Dendritic cell treated with granulocyte-macrophage colony-stimulating factor and Interleukin-4, amounts not matched to agents 40 ng/mL and 50 ng/mL, for 4 days (primary cell): Measurements from ENCODE around the gene TSEN2.

Experiments
- H3K27ac Mint-ChIP-seq: one replicate; pipeline ENCODE4 v1.8.0; 2022; ENCODE audit warnings: mild to moderate bottlenecking, mixed read lengths
- H3K27me3 Mint-ChIP-seq: one replicate; pipeline ENCODE4 v1.8.0; 2022; ENCODE audit warnings: mild to moderate bottlenecking, mixed read lengths
- H3K36me3 Mint-ChIP-seq: one replicate; pipeline ENCODE4 v1.8.0; 2022; ENCODE audit warnings: low read depth, mixed read lengths
- H3K4me1 Mint-ChIP-seq: one replicate; pipeline ENCODE4 v1.8.0; 2022; ENCODE audit warnings: low read depth, mixed read lengths
- H3K4me3 Mint-ChIP-seq: one replicate; pipeline ENCODE4 v1.8.0; 2022; ENCODE audit warnings: mild to moderate bottlenecking, moderate library complexity, mixed read lengths
- H3K9me3 Mint-ChIP-seq: one replicate; pipeline ENCODE4 v1.8.0; 2022; ENCODE audit warnings: mixed read lengths
- intact Hi-C: fragments of 100-400 bp; cut with micrococcal nuclease; formaldehyde crosslinking; loops from one replicate; pipeline ENCODE4 v1.15.0; 2022

TSEN2 gene

GRCh38 chr3:12487786-12488185, 3.5 kb downstream of the TSEN2 start:
- H3K27ac Mint-ChIP-seq, result no peak overlapping the region
- H3K9me3 Mint-ChIP-seq, result no peaks in the 10 kb centered on the region
- H3K4me3 Mint-ChIP-seq, result no peak overlapping the region
- intact Hi-C loops, result no loop called here
- H3K36me3 Mint-ChIP-seq, result peaks cover 31% of the 10 kb centered on the region
- H3K27me3 Mint-ChIP-seq, result no peaks in the 10 kb centered on the region
- peaks cover 53% of the 10 kb centered on the region for H3K4me1 Mint-ChIP-seq

- H3K27me3 Mint-ChIP-seq, result no peaks in the 10 kb centered on the region
- no peaks in the 10 kb centered on the region for H3K9me3 Mint-ChIP-seq
- intact Hi-C loops, result no loop called here
- H3K4me1 Mint-ChIP-seq, result peaks cover 40% of the 10 kb centered on the region
- H3K36me3 Mint-ChIP-seq, result peaks cover 43% of the 10 kb centered on the region
- H3K4me3 Mint-ChIP-seq, result no peak overlapping the region
- no peak overlapping the region for H3K27ac Mint-ChIP-seq
These were observed 5.1 kb downstream of the TSEN2 start for GRCh38 chr3:12489368-12489767.

DNA sequence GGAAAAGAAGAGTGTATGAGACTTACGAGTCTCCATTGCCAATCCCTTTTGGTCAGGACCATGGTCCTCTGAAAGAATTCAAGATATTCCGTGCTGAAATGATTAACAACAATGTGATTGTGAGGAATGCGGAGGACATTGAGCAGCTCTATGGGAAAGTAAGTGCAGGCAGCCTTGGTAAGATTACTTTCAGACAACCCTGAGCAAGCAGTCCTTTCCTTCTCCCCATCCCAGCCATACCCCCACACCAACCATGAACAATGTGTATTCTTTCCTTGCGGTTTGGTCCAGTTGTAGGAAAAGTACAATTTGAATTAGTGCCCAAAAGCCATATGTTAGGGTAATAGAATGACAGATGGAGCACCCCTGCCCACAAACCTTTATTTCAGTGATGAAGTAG, 5.6 kb downstream of the TSEN2 start:
- Mint-ChIP-seq H3K4me3 (no peak overlapping the region), H3K4me1 (peaks cover 36% of the 10 kb centered on the region), H3K27ac (no peak overlapping the region), H3K27me3 (no peaks in the 10 kb centered on the region), H3K36me3 (peaks cover 42% of the 10 kb centered on the region), H3K9me3 (no peaks in the 10 kb centered on the region)
- intact Hi-C loops, result no loop called here

DNA sequence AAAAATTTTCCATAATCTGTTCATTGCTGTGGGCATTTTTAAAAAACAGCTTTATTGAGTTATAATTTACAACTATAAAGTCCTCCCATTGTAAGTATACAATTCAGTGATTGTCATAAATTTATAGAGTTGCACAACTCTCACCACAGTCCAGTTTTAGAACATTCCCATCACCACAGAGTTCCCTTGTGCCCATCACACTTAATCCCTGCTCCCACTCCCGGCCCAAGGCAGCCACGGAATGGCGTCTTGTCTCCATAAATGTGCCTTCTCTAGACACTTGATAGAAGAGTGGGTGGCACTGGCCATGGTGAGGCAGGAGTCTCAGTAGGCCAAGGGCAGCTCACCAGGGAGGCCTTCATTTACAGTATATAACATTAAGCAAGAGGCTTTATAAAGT, 6.3 kb downstream of the TSEN2 start:
- Mint-ChIP-seq H3K9me3 (no peaks in the 10 kb centered on the region), H3K4me1 (peaks cover 29% of the 10 kb centered on the region), H3K4me3 (no peak overlapping the region), H3K36me3 (peaks cover 41% of the 10 kb centered on the region), H3K27ac (no peak overlapping the region), H3K27me3 (no peaks in the 10 kb centered on the region)
- intact Hi-C loops, result no loop called here

GRCh38 chr3:12495749-12496452, 11.6 kb downstream of the TSEN2 start:
- Mint-ChIP-seq H3K27ac (no peak overlapping the region), H3K9me3 (no peaks in the 10 kb centered on the region), H3K4me3 (no peak overlapping the region), H3K27me3 (no peaks in the 10 kb centered on the region), H3K4me1 (no peaks in the 10 kb centered on the region), H3K36me3 (peaks cover 70% of the 10 kb centered on the region)
- intact Hi-C loops, result no loop called here

DNA sequence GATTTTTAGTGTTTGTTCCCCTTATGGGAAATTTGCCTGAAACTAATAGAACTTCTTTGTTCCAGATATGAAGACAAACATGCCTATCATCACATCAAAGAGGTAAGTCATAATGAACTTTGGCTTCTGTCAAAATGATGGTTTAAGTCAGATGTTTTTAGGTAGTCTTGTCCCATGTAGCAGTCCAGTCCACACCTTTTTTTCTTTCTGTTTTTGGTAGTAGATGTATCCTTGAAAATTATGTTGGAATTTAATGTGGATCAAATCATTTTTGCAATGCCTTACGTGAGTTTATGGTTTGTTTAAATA, 12.1 kb downstream of the TSEN2 start:
- intact Hi-C loops, result no loop called here
- Mint-ChIP-seq H3K9me3 (no peaks in the 10 kb centered on the region), H3K27me3 (no peaks in the 10 kb centered on the region), H3K4me1 (no peaks in the 10 kb centered on the region), H3K27ac (no peak overlapping the region), H3K36me3 (peaks cover 65% of the 10 kb centered on the region), H3K4me3 (no peak overlapping the region)

- intact Hi-C loops, result no loop called here
- Mint-ChIP-seq H3K36me3 (peaks cover 58% of the 10 kb centered on the region), H3K4me3 (no peak overlapping the region), H3K27ac (no peak overlapping the region), H3K4me1 (peaks cover 10% of the 10 kb centered on the region), H3K27me3 (no peaks in the 10 kb centered on the region), H3K9me3 (no peaks in the 10 kb centered on the region)
These were observed 15.2 kb downstream of the TSEN2 start for GRCh38 chr3:12499474-12499873.

DNA sequence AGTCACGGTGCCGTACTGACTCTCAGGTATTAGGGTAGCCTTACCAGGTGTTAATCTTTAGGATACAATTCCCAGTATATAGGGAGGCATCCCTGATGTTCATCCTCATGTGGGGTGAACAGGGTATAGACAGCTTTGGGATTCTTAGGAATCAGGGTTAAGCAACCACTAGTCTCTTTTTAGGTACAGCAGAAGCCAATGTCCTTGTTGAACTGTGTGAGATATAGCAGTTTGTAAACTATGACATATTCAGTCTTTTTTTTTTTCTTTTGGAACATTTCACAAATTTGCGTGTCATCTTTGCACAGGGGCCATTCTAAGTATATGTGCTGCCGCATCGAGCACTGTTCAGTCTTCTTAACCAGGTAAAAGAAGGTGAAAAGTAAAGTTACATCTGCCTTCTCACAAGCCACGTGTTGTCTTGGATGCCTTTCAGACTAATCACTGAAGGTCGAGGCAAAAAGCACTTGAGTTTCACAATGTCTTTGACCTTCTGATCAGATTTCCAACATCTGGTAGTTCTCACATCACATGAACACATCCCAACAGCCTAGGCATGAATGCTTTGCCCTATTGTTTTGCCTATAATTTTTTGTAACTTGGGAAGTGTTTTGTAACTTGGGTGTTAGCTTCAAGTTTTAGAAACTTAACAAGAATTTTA, 17.2 kb downstream of the TSEN2 start:
- Mint-ChIP-seq H3K4me1 (peaks cover 10% of the 10 kb centered on the region), H3K9me3 (no peaks in the 10 kb centered on the region), H3K4me3 (no peak overlapping the region), H3K27me3 (no peaks in the 10 kb centered on the region), H3K36me3 (peaks cover 69% of the 10 kb centered on the region), H3K27ac (no peak overlapping the region)
- intact Hi-C loops, result no loop called here

GRCh38 chr3:12503126-12503957, 19.1 kb downstream of the TSEN2 start:
- Mint-ChIP-seq H3K4me3 (no peak overlapping the region), H3K27ac (no peak overlapping the region), H3K27me3 (no peaks in the 10 kb centered on the region), H3K9me3 (no peaks in the 10 kb centered on the region), H3K4me1 (peaks cover 10% of the 10 kb centered on the region), H3K36me3 (peaks cover 63% of the 10 kb centered on the region)
- intact Hi-C loops, result no loop called here

DNA sequence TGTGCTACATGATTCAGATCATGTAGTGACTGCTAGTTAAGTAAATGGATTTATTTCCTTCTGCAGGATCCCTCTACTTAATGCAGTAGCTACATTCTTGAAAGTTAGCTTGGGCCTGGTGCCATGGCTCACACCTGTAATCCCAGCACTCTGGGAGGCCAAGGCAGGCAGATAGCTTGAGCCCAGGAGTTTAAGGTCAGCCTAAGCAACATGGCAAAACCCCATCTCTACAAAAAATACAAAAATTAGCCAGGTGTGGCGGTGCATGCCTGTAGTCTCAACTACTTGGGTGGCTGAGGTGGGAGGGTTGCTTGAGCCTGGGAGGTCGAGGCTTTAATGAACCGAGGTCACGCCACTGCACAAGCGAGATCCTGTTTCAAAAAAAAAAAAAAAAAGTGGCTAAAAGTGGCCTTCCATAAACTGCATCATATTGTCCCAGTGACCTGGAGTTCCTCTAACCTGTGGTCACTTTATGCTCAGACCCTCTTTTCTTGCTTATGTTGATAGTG, 22.0 kb downstream of the TSEN2 start:
- Mint-ChIP-seq H3K9me3 (no peaks in the 10 kb centered on the region), H3K27me3 (no peaks in the 10 kb centered on the region), H3K27ac (no peak overlapping the region), H3K4me1 (peaks cover 10% of the 10 kb centered on the region), H3K4me3 (no peak overlapping the region), H3K36me3 (peaks cover 60% of the 10 kb centered on the region)
- intact Hi-C loops, result no loop called here

- Mint-ChIP-seq H3K9me3 (no peaks in the 10 kb centered on the region), H3K4me3 (no peak overlapping the region), H3K36me3 (peaks cover 60% of the 10 kb centered on the region), H3K4me1 (peaks cover 10% of the 10 kb centered on the region), H3K27ac (no peak overlapping the region), H3K27me3 (no peaks in the 10 kb centered on the region)
- intact Hi-C loops, result no loop called here
These were observed 23.5 kb downstream of the TSEN2 start for GRCh38 chr3:12507591-12508281.

- Mint-ChIP-seq H3K4me3 (no peak overlapping the region), H3K9me3 (no peaks in the 10 kb centered on the region), H3K27me3 (no peaks in the 10 kb centered on the region), H3K36me3 (peaks cover 60% of the 10 kb centered on the region), H3K4me1 (peaks cover 7% of the 10 kb centered on the region), H3K27ac (no peak overlapping the region)
- intact Hi-C loops, result no loop called here
These were observed 24.0 kb downstream of the TSEN2 start for GRCh38 chr3:12508291-12508700.

GRCh38 chr3:12509466-12509865, 25.2 kb downstream of the TSEN2 start:
- Mint-ChIP-seq H3K27me3 (no peaks in the 10 kb centered on the region), H3K9me3 (no peaks in the 10 kb centered on the region), H3K27ac (no peak overlapping the region), H3K4me3 (no peak overlapping the region), H3K4me1 (no peaks in the 10 kb centered on the region), H3K36me3 (peaks cover 60% of the 10 kb centered on the region)
- intact Hi-C loops, result no loop called here
